SKM-1 treated with dmso at 0.1 percent for 144 hours (cell line): ENCODE measurements around the gene MFRP.
A peak's percentile ranks its signal among the peaks of the same experiment; 100 is the strongest.

ENCODE experiments used
- DNase-seq: peaks from one replicate; lab custom pipeline; 2025; ENCODE audit not compliant: unreplicated experiment; lab: John Stamatoyannopoulos, UW

MFRP gene

GRCh38 chr11:119359365-119360214, 13.1 kb upstream of the MFRP start:
- no peak for DNase-seq

- DNase-seq = no peak
Measured at GRCh38 chr11:119357074-119357473, 10.6 kb upstream of the MFRP start.

DNA sequence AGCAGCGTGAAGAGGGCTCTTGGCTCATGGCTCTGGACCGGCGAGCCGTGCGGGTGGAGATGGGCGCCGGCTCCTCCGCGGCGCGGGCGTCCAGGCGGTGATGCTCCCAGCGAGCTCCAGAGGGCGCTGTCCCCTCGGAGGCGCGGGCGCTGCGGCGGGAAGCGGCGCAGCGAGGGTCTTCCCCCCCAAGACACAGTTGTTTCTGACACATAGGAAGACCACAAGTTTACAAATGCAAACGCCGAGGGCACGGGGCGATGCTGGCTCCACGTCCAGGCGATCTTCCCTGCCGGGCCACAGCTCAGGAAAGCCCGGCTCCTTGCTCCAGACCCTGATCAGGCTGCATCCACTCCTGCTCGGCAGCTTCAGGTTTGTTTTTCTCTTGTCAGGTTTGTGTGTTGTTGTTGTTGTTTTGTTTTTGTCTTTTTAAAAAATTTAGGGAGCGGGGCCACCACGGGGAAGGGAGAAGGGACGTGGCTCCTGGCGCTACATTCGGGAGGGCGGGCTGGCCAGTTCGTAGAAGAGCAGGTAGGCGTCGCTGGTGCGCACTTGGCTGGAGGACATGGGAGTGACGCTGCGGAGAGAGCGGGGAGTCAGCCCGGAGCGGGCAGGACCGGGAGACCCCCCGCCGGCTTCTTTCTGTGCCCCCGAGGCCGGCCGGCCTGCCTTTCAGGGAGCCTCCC, 10.0 kb upstream of the MFRP start:
- no peak for DNase-seq

GRCh38 chr11:119355091-119355843, 8.8 kb upstream of the MFRP start:
- no peak for DNase-seq

- DNase-seq = no peak
Measured at GRCh38 chr11:119352857-119353260, 6.4 kb upstream of the MFRP start.

DNA sequence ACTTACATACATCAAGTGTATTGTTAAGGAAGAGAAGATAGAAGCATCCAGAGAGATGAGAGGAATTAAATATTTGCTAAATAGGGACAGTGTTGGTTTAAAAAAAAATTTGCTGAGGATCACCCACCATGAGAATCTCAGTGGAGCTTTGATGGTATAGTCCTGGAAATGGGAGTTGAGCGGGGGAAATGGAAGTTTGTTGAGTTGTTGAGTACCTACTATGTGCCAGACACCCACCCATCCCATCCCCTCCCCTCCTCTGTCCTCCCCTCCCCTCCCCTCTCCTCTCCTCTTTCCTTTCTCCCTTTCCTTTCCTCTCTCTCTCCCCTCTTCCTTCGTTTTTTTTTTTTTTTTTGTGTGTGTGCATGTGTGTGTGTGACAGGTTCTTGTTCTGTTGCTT, 4.7 kb upstream of the MFRP start:
- DNase-seq = no peak

DNA sequence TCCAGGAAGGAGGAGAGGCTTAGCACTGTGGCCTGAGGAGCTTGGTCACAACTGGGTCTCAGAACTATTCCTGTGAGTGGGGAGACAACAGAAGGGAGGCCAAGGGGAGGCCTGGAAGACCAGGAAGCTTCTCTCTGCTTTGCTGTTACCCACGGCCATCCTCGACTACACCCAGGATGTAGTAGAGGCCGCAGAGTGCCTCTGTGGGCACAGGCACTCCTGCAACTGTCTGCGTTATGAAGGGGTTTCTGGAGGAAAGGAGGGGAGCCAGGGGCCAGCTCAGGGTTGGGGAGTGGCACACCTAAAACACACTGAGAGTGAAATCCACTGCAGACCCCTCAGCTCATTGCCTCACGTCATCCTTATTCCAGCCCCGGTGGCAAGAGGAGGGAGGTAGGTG, 3.8 kb upstream of the MFRP start:
- DNase-seq = no peak

- DNase-seq = no peak
Measured at GRCh38 chr11:119347940-119348605, 1.6 kb upstream of the MFRP start.

GRCh38 chr11:119347242-119347641, 737 bp upstream of the MFRP start:
- DNase-seq = no peak

DNA sequence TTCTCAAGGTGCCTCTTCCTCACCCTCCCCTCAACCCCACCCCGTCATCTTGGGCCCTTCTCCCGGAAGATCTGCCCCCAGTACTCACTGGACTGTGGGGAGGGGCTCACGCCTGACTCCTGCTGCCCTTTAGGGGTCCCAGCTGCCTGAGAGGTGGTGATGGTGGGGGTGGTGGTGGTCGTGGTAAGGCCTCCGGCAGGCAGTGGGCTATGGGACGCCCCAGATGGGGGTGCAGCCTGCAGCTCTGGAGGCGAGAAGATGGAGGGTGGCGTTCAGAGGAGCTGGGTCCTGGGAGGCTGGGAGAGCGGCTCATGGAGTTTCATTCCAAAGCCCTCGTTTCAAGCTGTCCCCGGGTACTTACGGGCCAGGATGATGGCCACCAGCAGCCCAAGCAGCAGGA, 820 bp downstream of the MFRP start:
- DNase-seq = no peak

- no peak for DNase-seq
Measured at GRCh38 chr11:119344291-119345010, 2.1 kb downstream of the MFRP start.

GRCh38 chr11:119343726-119344125, 2.8 kb downstream of the MFRP start:
- DNase-seq = no peak

GRCh38 chr11:119342362-119343130, 4.0 kb downstream of the MFRP start:
- DNase-seq = no peak

DNA sequence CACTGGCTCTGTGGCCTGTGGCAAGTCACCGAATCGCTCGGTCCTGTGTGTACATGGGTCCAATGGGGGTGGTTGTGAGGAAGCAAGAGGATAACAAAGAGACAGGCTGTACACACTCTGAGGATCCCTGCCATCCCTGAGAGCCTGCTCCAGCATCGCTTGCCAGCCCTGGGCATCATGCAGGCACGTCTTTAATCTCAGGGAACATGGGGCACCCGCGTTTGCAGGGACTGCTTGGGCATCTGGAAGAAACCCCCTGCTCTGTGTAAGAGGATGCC, 4.5 kb downstream of the MFRP start:
- DNase-seq = no peak

GRCh38 chr11:119341222-119342022, 5.1 kb downstream of the MFRP start:
- peak; percentile 15 for DNase-seq

DNA sequence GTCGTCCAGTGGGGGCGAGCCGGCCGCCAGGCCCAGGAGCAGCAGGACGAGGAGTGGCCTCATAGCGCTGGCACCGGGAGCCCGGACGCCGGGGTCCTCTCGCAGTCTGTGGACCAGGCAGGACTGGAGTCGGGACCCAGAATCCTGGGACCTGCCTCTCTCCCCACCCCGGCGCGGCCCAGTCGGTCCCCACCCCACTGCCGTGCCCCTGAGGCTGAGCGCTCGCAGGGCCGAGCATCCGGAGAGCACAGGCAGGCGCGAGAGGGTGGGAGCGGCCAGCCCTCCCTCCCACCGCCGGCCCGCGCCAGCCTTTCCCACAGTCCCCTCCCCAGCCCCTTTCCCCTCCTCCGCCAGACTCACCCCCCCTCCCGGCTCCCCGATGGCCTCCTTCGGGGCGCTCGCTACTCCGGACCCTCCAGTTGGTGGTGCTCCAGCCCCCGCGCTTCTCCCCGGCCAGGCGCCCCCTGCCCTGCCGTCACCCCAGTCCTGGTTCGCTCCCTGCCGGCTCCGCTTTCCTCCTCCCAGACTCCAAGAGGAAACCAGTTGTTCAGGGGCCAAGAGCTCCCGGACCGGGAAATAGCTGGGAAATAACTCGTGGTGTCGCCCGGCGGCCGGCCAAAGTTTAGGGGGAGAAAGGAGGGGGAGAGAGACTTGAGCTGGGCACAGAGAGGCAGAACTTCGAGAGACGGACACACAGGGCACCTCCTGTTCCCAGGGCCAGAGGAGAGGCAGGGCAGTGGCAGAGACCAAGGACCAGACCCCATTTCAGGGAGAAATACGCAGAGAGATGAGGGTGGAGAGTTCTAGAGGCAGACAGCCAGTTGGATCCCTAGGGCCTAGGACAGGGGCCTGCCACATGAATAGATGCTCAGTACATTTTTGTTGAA, 5.9 kb downstream of the MFRP start, which contains the start of gene C1QTNF5:
TSS of gene C1QTNF5 (minus strand) at position 549 of the 887 bp plus-strand sequence. CDS start at position 63, 486 bp downstream.
- DNase-seq = no peak

DNA sequence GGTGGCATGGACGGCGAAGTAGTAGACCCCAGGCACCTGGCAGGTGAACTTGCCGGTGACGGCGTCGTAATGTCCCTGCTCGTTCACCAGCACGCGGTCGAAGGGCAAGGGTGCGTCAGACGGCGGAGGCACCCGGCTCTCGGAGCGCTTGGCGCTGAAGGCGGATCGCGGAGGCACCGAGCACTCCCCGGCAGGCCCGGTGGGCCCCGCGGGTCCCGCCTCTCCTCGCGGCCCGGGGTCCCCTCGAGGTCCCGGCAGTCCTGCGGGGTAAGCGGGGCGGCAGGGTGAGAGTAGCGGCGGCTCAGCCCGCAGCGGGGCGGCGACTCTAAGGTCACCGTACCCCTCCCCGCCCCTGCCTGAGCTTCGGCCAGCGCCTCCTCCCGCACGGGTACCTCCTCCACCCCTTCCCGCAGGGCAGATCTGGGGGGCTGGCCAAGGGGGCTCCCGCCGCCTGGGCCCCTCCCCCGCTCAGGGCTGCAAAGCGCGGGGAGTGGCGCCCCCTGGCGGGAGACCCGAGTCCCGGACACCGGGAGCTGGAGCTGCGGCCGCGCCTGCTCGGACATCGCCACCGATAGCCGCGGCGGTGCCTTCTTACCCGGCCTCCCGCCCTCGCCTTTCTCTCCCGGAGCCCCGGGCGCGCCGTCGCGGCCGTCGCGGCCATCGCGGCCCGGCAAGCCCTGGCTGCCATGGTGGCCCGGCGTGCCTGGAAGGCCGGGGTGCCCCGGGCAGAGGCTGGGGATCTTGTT, 6.7 kb downstream of the MFRP start:
- peak; percentile 9 for DNase-seq
